ENCODE results near the gene PYGM. TPM values are rescaled to one million over a fixed set of nuclear protein-coding genes. Genes with fewer than 3 reads are reported as not detected.

PYGM gene
- total RNA-seq, 1 experiment from 2014 or later = 6.6 TPM

DNA sequence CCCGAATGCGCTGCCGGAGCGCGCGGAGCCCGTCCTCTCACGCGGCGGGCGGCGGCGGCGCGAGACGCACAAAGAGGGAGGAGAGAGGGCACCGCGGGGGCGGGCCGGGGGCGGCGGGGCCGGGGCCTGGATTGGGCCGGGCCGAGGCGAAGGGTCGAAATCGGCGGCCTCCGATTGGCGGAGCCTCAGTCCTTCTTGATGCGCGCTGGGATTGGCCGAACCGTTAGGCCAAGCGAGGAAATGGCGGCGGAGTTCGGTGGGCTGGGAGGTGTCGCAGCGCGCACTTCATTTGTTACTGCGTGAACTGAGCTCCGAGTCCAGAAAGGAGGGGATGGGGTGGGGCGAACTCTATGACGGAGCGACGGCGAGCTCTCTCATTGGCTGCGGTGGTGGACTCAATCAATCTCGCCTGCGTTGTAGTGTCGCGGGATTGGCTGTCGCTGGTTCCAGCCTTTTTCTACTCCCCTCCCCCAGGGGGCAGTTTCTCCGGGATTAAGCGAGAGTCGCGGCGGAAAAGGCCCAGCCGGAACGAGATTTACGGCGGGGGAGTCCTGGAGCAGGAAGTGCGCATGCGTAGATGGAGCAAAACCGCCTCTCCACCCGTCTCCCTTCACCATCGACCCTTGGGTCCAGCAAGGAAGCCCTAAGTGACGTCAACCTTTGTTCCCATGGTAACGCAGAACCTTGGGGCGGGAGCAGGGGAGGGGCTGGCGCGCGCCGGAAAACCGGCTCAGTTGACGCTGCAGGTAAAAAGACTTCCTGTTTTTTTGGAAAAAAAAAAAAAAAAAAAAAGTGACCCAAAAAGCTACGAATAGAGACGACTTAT, 18.9 kb upstream of the PYGM start, which contains the start of gene SF1 (continued):
- TF ChIP-seq, protein P1, sequence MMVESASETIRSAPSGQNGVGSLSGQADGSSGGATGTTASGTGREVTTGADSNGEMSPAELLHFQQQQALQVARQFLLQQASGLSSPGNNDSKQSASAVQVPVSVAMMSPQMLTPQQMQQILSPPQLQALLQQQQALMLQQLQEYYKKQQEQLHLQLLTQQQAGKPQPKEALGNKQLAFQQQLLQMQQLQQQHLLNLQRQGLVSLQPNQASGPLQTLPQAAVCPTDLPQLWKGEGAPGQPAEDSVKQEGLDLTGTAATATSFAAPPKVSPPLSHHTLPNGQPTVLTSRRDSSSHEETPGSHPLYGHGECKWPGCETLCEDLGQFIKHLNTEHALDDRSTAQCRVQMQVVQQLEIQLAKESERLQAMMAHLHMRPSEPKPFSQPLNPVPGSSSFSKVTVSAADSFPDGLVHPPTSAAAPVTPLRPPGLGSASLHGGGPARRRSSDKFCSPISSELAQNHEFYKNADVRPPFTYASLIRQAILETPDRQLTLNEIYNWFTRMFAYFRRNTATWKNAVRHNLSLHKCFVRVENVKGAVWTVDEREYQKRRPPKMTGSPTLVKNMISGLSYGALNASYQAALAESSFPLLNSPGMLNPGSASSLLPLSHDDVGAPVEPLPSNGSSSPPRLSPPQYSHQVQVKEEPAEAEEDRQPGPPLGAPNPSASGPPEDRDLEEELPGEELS (CRISPR knock-in tag; IDR thresholded peaks at IDR 0.05) = no peak

- peak overlapping the region; percentile 77; the same call in 1 of the 2 replicates for H3K4me3 Mint-ChIP-seq
- ChIA-PET POLR2A (interaction anchor here (0.9 to 2.3 kb wide), 9 partner anchors 16 to 721 kb away, joined by 3 to 45 read pairs (median 4); partner anchors contain the start of genes BATF2, MALAT1, MAP4K2 and PYGM), CTCF (interaction anchor here (0.5 to 2.0 kb wide), 31 partner anchors 9 to 437 kb away, joined by 3 to 23 read pairs (median 4); partner anchors contain the start of genes ARL2, CDC42BPG, MAP4K2 and PYGM)
- no peak for ATAC-seq
- DNase-seq (ENCODE audit: low spot score) = no peak
- H3K27ac Mint-ChIP-seq = no peak overlapping the region
- 0 out of 2 replicates have a peak, but pooled peaks have one; percentile 19 for TF ChIP-seq EMX1 (CRISPR knock-in tag; IDR thresholded peaks at IDR 0.05)
- TF ChIP-seq ZNF121 (CRISPR knock-in tag; IDR thresholded peaks at IDR 0.05) = no peak
- no peak for TF ChIP-seq JAZF1 (CRISPR knock-in tag; IDR thresholded peaks at IDR 0.05)
- TF ChIP-seq FOXP1 (CRISPR knock-in tag; IDR thresholded peaks at IDR 0.05; ENCODE audit: borderline replicate concordance) = peak; percentile 41; the same call in 1 of the 2 replicates
- peak; percentile 20; the same call in 1 of the 2 replicates for TF ChIP-seq FOXK1 (CRISPR knock-in tag; IDR thresholded peaks at IDR 0.05)
- TF ChIP-seq, protein P2, sequence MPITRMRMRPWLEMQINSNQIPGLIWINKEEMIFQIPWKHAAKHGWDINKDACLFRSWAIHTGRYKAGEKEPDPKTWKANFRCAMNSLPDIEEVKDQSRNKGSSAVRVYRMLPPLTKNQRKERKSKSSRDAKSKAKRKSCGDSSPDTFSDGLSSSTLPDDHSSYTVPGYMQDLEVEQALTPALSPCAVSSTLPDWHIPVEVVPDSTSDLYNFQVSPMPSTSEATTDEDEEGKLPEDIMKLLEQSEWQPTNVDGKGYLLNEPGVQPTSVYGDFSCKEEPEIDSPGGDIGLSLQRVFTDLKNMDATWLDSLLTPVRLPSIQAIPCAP (CRISPR knock-in tag; IDR thresholded peaks at IDR 0.05) = no peak; the same call in 1 of the 2 replicates
- no peak for TF ChIP-seq CREB1 (CRISPR knock-in tag; IDR thresholded peaks at IDR 0.05)
- TF ChIP-seq AFF4 (CRISPR knock-in tag; IDR thresholded peaks at IDR 0.05; ENCODE audit: borderline replicate concordance) = no peak
- TF ChIP-seq MXD4 (CRISPR knock-in tag; IDR thresholded peaks at IDR 0.05; ENCODE audit: borderline replicate concordance) = no peak
- peaks cover 42% of the 10 kb centered on the region for H3K36me3 Mint-ChIP-seq
- H3K9me3 Mint-ChIP-seq = no peaks in the 10 kb centered on the region
- peaks cover 32% of the 10 kb centered on the region for H3K4me1 Mint-ChIP-seq
- no peaks in the 10 kb centered on the region for H3K27me3 Mint-ChIP-seq (ENCODE audit: low read depth)
Measured at GRCh38 chr11:64778223-64778472, 18.4 kb upstream of the PYGM start.

GRCh38 chr11:64777449-64778222, 17.9 kb upstream of the PYGM start:
- peaks cover 47% of the 10 kb centered on the region for H3K36me3 Mint-ChIP-seq
- ATAC-seq (no peak), DNase-seq (ENCODE audit: low spot score) (peak; percentile 64)
- TF ChIP-seq, protein P3, sequence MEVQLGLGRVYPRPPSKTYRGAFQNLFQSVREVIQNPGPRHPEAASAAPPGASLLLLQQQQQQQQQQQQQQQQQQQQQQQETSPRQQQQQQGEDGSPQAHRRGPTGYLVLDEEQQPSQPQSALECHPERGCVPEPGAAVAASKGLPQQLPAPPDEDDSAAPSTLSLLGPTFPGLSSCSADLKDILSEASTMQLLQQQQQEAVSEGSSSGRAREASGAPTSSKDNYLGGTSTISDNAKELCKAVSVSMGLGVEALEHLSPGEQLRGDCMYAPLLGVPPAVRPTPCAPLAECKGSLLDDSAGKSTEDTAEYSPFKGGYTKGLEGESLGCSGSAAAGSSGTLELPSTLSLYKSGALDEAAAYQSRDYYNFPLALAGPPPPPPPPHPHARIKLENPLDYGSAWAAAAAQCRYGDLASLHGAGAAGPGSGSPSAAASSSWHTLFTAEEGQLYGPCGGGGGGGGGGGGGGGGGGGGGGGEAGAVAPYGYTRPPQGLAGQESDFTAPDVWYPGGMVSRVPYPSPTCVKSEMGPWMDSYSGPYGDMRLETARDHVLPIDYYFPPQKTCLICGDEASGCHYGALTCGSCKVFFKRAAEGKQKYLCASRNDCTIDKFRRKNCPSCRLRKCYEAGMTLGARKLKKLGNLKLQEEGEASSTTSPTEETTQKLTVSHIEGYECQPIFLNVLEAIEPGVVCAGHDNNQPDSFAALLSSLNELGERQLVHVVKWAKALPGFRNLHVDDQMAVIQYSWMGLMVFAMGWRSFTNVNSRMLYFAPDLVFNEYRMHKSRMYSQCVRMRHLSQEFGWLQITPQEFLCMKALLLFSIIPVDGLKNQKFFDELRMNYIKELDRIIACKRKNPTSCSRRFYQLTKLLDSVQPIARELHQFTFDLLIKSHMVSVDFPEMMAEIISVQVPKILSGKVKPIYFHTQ (CRISPR knock-in tag; IDR thresholded peaks at IDR 0.05) = no peak
- TF ChIP-seq NR2C2 (CRISPR knock-in tag; IDR thresholded peaks at IDR 0.05) (no peak), CREM (CRISPR knock-in tag; IDR thresholded peaks at IDR 0.05) (0 out of 2 replicates have a peak, but pooled peaks have one; percentile 47)
- TF ChIP-seq, protein P4, sequence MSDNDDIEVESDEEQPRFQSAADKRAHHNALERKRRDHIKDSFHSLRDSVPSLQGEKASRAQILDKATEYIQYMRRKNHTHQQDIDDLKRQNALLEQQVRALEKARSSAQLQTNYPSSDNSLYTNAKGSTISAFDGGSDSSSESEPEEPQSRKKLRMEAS (CRISPR knock-in tag; IDR thresholded peaks at IDR 0.05) = no peak
- ChIA-PET CTCF (interaction anchor here (1.8 kb wide), 1 partner anchor 35 kb away, joined by 16 read pairs; no protein-coding TSS in a partner anchor), POLR2A (interaction anchor here (2.3 kb wide), 1 partner anchor 16 kb away, joined by 45 read pairs; the partner anchor contains the start of gene PYGM)
- no peaks in the 10 kb centered on the region for H3K9me3 Mint-ChIP-seq
- peak overlapping the region; percentile 59 for H3K27ac Mint-ChIP-seq
- peaks cover 32% of the 10 kb centered on the region for H3K4me1 Mint-ChIP-seq
- no peaks in the 10 kb centered on the region for H3K27me3 Mint-ChIP-seq (ENCODE audit: low read depth)
- H3K4me3 Mint-ChIP-seq = peak overlapping the region; percentile 79
